Measurements from ENCODE around the gene AK6. TPM values are rescaled to one million over a fixed set of nuclear protein-coding genes. Genes with fewer than 3 reads are reported as not detected.
"Not testable (repeated sequence)": the region's sequence is repeated elsewhere in the genome, so short reads cannot be mapped to it uniquely, and the experiment has no call there.

The AK6 gene
- total and polyA plus RNA-seq, 4 experiments from 2014 or later, result 25.3 to 90.3 (median 53.3) TPM

DNA sequence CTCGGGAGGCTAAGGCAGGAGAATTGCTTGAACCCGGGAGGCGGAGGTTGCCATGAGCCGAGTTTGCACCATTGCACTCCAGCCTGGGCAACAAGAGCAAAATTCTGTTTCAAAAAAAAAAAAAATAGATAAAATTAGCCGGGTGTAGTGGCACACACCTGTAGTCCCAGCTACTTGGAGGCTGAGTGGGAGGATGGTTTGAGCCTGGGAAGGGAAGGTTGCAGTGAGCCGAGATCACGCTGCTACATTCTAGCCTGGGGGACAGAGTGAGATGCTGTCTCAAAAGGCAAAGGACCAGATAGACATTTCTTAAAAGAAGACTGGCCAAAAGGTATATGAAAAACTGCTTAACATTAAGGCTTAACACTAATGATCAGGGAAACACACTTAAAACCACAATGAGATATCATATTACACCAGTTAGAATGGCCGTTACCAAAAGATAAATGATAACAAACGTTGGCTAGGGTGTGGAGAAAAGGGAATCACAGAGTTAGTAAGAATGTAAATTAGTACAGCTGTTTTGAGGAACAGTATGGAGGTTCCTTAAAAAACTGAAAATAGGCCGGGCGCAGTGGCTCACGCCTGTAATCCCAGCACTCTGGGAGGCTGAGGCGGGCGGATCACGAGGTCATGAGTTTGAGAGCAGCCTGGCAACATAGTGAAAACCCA is 35.5 kb upstream of the AK6 start:
- peaks cover 4% of the 10 kb centered on the region for H3K36me3 ChIP-seq (ENCODE audit: insufficient read depth, low read length)
- ChIA-PET POLR2A (ENCODE audit: partially characterized antibody) (interaction anchor here (0.6 to 0.7 kb wide), 2 partner anchors 13 to 57 kb away, joined by 3 to 4 read pairs; no protein-coding TSS in a partner anchor), CTCF (ENCODE audit: partially characterized antibody) (no interaction called here)
- Mint-ChIP-seq H3K36me3 (peaks cover 43% of the 10 kb centered on the region in 2 donors), H3K27me3 (no peaks in the 10 kb centered on the region), H3K27ac (peak overlapping the region in 1 of 7 donors; percentile 29), H3K9me3 (no peaks in the 10 kb centered on the region), H3K4me1 (peaks cover 0 to 2% (median 0%) of the 10 kb centered on the region in 4 donors), H3K4me3 (no peak overlapping the region)
- intact Hi-C loops (cut with micrococcal nuclease), result no loop called here
- H3K4me1 ChIP-seq (ENCODE audit: insufficient read depth, low read length), result no peaks in the 10 kb centered on the region
- no peak overlapping the region for H3K27ac ChIP-seq (ENCODE audit: low read depth, low read length)
- DNase-seq, result no peak
- H3K27me3 ChIP-seq (ENCODE audit: insufficient read depth, low read length), result no peaks in the 10 kb centered on the region
- H3K9me3 ChIP-seq (ENCODE audit: control insufficient read depth in 1 of 2, low read length in 2 of 2), result no peaks in the 10 kb centered on the region
- no peak overlapping the region for H3K4me3 ChIP-seq (ENCODE audit: low read length in 2 of 2)

DNA sequence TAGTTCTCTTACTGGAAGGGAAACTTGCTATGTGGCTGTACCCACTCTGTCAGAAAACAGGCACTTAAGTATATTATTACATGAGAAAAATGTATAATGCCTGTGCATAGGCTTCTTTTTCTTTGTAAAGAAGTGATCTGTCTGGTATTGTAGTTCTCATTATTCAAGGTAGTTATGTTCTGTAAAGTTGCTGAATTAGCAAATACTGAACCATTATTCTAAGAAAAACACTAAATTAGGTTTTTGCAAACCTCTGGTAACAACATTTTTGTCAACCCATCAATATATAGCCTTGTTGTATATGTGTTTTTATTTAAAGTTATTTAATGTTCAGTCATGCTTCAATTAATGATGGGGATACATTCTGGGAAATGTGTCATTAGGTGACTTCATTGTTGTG is 9.1 kb upstream of the AK6 start:
- H3K9me3 ChIP-seq (ENCODE audit: control insufficient read depth in 1 of 2, low read length in 2 of 2), result no peaks in the 10 kb centered on the region
- no peaks in the 10 kb centered on the region for H3K9me3 Mint-ChIP-seq
- H3K36me3 Mint-ChIP-seq, result peaks cover 22 to 46% of the 10 kb centered on the region in 2 donors
- no peak for DNase-seq
- no peaks in the 10 kb centered on the region for H3K27me3 ChIP-seq (ENCODE audit: insufficient read depth, low read length)
- no peaks in the 10 kb centered on the region for H3K4me1 ChIP-seq (ENCODE audit: insufficient read depth, low read length)
- CTCF ChIA-PET (ENCODE audit: partially characterized antibody), result no interaction called here
- intact Hi-C loops (cut with micrococcal nuclease), result no loop called here
- H3K27me3 Mint-ChIP-seq, result no peaks in the 10 kb centered on the region
- POLR2A ChIA-PET (ENCODE audit: partially characterized antibody), result no interaction called here
- H3K4me3 ChIP-seq (ENCODE audit: low read length in 2 of 2), result no peak overlapping the region
- no peak overlapping the region for H3K4me3 Mint-ChIP-seq
- H3K4me1 Mint-ChIP-seq, result peaks cover 0 to 1% (median 0%) of the 10 kb centered on the region in 4 donors
- H3K27ac Mint-ChIP-seq, result no peak overlapping the region
- H3K36me3 ChIP-seq (ENCODE audit: insufficient read depth, low read length), result peaks cover 6% of the 10 kb centered on the region
- no peak overlapping the region for H3K27ac ChIP-seq (ENCODE audit: low read depth, low read length)

DNA sequence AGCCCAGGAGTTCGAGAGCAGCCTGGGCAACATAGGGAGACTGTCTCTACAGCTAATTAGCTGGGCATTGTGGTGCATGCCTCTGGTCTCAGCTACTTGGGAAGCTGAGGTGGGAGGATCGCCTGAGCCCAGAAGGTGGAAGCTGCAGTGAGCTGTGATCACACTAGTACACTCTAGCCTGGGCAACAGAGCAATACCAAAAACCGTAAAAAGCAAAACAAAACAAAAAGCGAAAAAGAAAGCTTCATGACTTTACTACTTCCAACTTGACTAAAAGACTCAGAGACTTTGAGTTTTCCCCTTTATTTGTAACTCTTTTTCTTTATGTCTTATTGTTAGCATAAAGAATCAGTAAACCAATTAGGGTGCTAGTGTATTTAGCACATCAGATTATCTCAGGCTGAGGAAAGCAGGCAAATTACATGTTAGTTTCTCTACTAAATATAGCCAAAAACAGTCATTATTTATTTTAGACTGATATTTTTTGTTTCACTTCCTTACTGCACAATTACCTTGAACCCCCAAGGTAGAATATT is 5.7 kb upstream of the AK6 start:
- intact Hi-C loops (cut with micrococcal nuclease), result no loop called here
- Mint-ChIP-seq H3K27ac (no peak overlapping the region), H3K9me3 (no peaks in the 10 kb centered on the region), H3K27me3 (no peaks in the 10 kb centered on the region), H3K36me3 (peaks cover 16 to 36% of the 10 kb centered on the region in 2 donors), H3K4me3 (no peak overlapping the region), H3K4me1 (peaks cover 6 to 23% (median 12%) of the 10 kb centered on the region in 4 donors)
- Histone ChIP-seq H3K27me3 (ENCODE audit: insufficient read depth, low read length) (no peaks in the 10 kb centered on the region), H3K9me3 (ENCODE audit: control insufficient read depth in 1 of 2, low read length in 2 of 2) (no peaks in the 10 kb centered on the region), H3K4me3 (ENCODE audit: low read length in 2 of 2) (no peak overlapping the region), H3K4me1 (ENCODE audit: insufficient read depth, low read length) (peaks cover 11% of the 10 kb centered on the region), H3K27ac (ENCODE audit: low read depth, low read length) (no peak overlapping the region), H3K36me3 (ENCODE audit: insufficient read depth, low read length) (no peaks in the 10 kb centered on the region)
- CTCF ChIA-PET (ENCODE audit: partially characterized antibody), result interaction anchor here (1.4 kb wide), 1 partner anchor 41 kb away, joined by 3 read pairs; no protein-coding TSS in a partner anchor
- POLR2A ChIA-PET (ENCODE audit: partially characterized antibody), result no interaction called here
- no peak for DNase-seq

DNA sequence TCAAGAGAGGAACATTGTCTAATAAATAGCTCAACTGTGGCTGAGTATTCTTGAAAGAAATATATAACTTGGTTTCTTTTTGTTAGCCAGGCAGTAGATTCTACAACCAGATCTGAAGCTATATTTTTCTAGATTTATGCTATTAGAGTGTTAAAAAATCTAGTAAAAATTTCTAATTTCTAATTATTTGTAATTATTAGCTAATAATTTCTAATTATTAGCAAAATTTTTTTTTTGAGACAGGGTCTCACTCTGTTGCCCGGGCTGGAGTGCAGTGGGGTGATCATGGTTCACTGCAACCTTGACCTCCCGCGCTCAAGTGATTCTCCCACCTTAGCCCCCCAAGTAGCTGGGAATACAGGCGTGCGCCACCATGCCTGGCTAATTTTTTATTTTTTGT is 3.1 kb upstream of the AK6 start:
- POLR2A ChIA-PET (ENCODE audit: partially characterized antibody), result interaction anchor here (1.5 kb wide), 1 partner anchor 40 kb away, joined by 5 read pairs; the partner anchor contains the start of gene CCDC125
- peak overlapping the region in 1 of 8 donors; percentile 4 for H3K4me3 Mint-ChIP-seq

DNA sequence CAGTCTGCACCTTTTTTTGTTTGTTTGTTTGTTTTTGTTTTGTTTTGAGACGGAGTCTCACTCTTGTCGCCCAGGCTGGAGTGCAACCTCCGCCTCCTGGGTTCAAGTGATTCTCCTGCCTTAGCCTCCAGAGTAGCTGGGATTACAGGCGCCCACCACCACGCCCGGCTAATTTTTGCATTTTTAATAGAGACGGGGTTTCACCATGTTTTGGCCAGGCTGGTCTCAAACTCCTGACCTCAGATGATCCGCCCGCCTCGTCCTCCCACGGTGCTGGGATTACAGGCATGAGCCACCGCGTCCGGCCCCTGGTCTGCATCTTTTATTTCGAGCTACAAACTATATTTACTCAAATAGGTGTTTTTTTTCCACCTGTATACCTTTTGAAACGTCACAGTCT is 1.0 kb upstream of the AK6 start:
- H3K36me3 ChIP-seq (ENCODE audit: insufficient read depth, low read length); H3K9me3 ChIP-seq (ENCODE audit: control insufficient read depth in 1 of 2, low read length in 2 of 2); H3K27me3 Mint-ChIP-seq; intact Hi-C loops (cut with micrococcal nuclease); DNase-seq; H3K9me3 Mint-ChIP-seq; H3K27me3 ChIP-seq (ENCODE audit: insufficient read depth, low read length): not testable (repeated sequence)
- H3K4me3 Mint-ChIP-seq, result peak overlapping the region; percentile 93 to 98 (median 94)
- ChIA-PET POLR2A (ENCODE audit: partially characterized antibody) (interaction anchor here (1.0 to 1.2 kb wide), 7 partner anchors 28 to 276 kb away, joined by 3 to 11 read pairs (median 4); partner anchors contain the start of genes CCDC125, CDK7 and SLC30A5), CTCF (ENCODE audit: partially characterized antibody) (interaction anchor here (1.1 to 1.7 kb wide), 3 partner anchors 36 to 328 kb away, joined by 5 to 8 read pairs (median 6); partner anchors contain the start of gene SLC30A5)
- H3K27ac Mint-ChIP-seq, result peak overlapping the region; percentile 97 to 100 (median 99)
- peaks cover 22 to 59% (median 40%) of the 10 kb centered on the region in 4 donors for H3K4me1 Mint-ChIP-seq
- Histone ChIP-seq H3K4me3 (ENCODE audit: low read length in 2 of 2) (peak overlapping the region; percentile 67 to 75), H3K4me1 (ENCODE audit: insufficient read depth, low read length) (peaks cover 25% of the 10 kb centered on the region), H3K27ac (ENCODE audit: low read depth, low read length) (peak overlapping the region; percentile 99)
- peaks cover 12 to 41% of the 10 kb centered on the region in 2 donors for H3K36me3 Mint-ChIP-seq

More for the DNA sequence above, 3.1 kb upstream of the AK6 start:
- Mint-ChIP-seq H3K9me3 (peaks cover 0 to 2% (median 0%) of the 10 kb centered on the region in 8 donors), H3K27me3 (no peaks in the 10 kb centered on the region), H3K27ac (no peak overlapping the region), H3K4me1 (peaks cover 15 to 42% (median 29%) of the 10 kb centered on the region in 4 donors), H3K36me3 (peaks cover 16 to 47% of the 10 kb centered on the region in 2 donors)
- Histone ChIP-seq H3K4me3 (ENCODE audit: low read length in 2 of 2) (no peak overlapping the region), H3K9me3 (ENCODE audit: control insufficient read depth in 1 of 2, low read length in 2 of 2) (no peaks in the 10 kb centered on the region), H3K27ac (ENCODE audit: low read depth, low read length) (no peak overlapping the region), H3K4me1 (ENCODE audit: insufficient read depth, low read length) (peaks cover 25% of the 10 kb centered on the region), H3K27me3 (ENCODE audit: insufficient read depth, low read length) (no peaks in the 10 kb centered on the region), H3K36me3 (ENCODE audit: insufficient read depth, low read length) (no peaks in the 10 kb centered on the region)
- intact Hi-C loops (cut with micrococcal nuclease), result no loop called here
- CTCF ChIA-PET (ENCODE audit: partially characterized antibody), result interaction anchor here (1.1 to 1.8 kb wide), 4 partner anchors 35 to 329 kb away, joined by 3 to 10 read pairs (median 7); partner anchors contain the start of gene SLC30A5
- DNase-seq, result no peak

DNA sequence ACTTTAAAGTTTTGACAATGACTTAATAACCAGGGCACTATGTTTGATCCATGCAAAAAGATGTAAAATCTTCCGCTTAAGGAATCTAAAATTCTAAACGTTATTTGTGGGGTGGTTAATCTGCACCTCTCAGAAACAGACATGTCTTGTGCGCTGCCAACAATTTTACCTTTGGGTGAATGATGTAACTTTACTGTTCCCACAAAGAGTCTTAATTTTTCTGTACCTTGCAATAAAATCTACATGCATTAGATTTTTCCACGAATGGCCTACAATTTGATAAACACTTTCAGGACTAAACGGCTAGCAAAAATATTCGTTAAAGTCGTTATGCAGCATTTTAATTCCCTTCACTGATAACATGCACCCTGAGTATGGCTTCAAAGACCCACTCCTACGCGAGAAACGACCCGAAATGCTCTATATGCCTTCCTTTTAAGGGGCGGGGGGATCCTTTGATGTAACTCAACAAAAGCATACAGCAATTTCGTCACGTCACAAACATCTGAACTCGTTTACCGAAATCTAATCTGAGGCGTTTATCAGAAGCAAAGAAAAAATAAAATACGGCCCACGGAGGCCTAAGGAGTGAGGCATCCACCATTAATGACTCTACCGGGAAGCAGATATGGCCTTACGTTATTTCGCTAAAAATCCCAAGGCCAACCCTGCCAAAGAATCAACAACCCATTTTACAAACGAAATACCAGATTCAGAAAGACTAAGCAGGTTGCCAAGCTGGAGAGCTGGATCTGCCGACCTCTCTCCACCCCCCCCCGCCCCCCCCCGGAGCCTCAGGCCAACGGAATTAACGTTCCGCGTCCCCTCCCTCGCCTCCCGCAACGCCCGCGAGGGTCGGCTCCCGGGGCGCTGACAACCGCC is 621 bp downstream of the AK6 start:
- H3K4me3 Mint-ChIP-seq, result peak overlapping the region; percentile 89 to 99 (median 98)
- H3K4me1 ChIP-seq (ENCODE audit: insufficient read depth, low read length), result peaks cover 29% of the 10 kb centered on the region
- H3K36me3 Mint-ChIP-seq, result peaks cover 13 to 44% of the 10 kb centered on the region in 2 donors
- H3K9me3 Mint-ChIP-seq, result peaks cover 0 to 2% (median 0%) of the 10 kb centered on the region in 8 donors
- H3K36me3 ChIP-seq (ENCODE audit: insufficient read depth, low read length), result peaks cover 11% of the 10 kb centered on the region
- H3K9me3 ChIP-seq (ENCODE audit: control insufficient read depth in 1 of 2, low read length in 2 of 2), result no peaks in the 10 kb centered on the region
- intact Hi-C loops (cut with micrococcal nuclease), result loop anchor here (1.0 to 10.0 kb wide), 6 partner anchors 36 to 1154 kb away; partner anchors contain the start of genes CCDC125, CCNB1, CDK7 and PIK3R1
- DNase-seq, result peak in 4 of 5 donors; percentile 31 to 44 (median 40)
- ChIA-PET POLR2A (ENCODE audit: partially characterized antibody) (interaction anchor here (1.2 kb wide), 1 partner anchor 33 kb away, joined by 3 read pairs; no protein-coding TSS in a partner anchor), CTCF (ENCODE audit: partially characterized antibody) (interaction anchor here (1.7 to 1.8 kb wide), 2 partner anchors 34 to 275 kb away, joined by 6 to 7 read pairs; partner anchors contain the start of gene SLC30A5)
- H3K27ac ChIP-seq (ENCODE audit: low read depth, low read length), result peak overlapping the region; percentile 99
- peak overlapping the region; percentile 67 to 74 for H3K4me3 ChIP-seq (ENCODE audit: low read length in 2 of 2)
- no peaks in the 10 kb centered on the region for H3K27me3 Mint-ChIP-seq
- H3K4me1 Mint-ChIP-seq, result peaks cover 24 to 71% (median 48%) of the 10 kb centered on the region in 4 donors
- peak overlapping the region; percentile 95 to 100 (median 99) for H3K27ac Mint-ChIP-seq
- no peaks in the 10 kb centered on the region for H3K27me3 ChIP-seq (ENCODE audit: insufficient read depth, low read length)
